Left ventricle myocardium inferior (tissue), 1 donor: Measurements from ENCODE around the gene SERPIND1. TPM values are rescaled to one million over a fixed set of nuclear protein-coding genes. Genes with fewer than 3 reads are reported as not detected.

ENCODE experiments used
- DNase-seq: peaks from one replicate; pipeline ENCODE4 v3.0.0-alpha.2; 2020
- H3K27ac ChIP-seq: fragments of 200-600 bp; replicated peaks from 2 replicates; pipeline ENCODE4 v1.8.0; 2021
- H3K27me3 ChIP-seq: fragments of 200-600 bp; 2 replicates; pipeline ENCODE4 v1.8.0; 2021; ENCODE audit warnings: low read depth
- H3K36me3 ChIP-seq: fragments of 200-600 bp; 2 replicates; pipeline ENCODE4 v1.8.0; 2021
- H3K4me1 ChIP-seq: fragments of 200-600 bp; 2 replicates; pipeline ENCODE4 v1.8.0; 2021
- H3K4me3 ChIP-seq: fragments of 200-600 bp; 2 replicates; pipeline ENCODE4 v1.8.0; 2021; ENCODE audit warnings: mild to moderate bottlenecking, moderate library complexity
- H3K9me3 ChIP-seq: fragments of 200-600 bp; replicated peaks from 2 replicates; pipeline ENCODE4 v1.8.0; 2021
- CTCF ChIP-seq: fragments of 200-600 bp; IDR thresholded peaks from 2 replicates; pipeline ENCODE4 v1.8.0; 2021; ENCODE audit warnings: antibody characterized with exemption, mild to moderate bottlenecking, borderline replicate concordance
- intact Hi-C: fragments of 100-400 bp; cut with micrococcal nuclease; formaldehyde crosslinking; loops from one replicate; pipeline ENCODE4 v1.11.0; 2022
- total RNA-seq: library from RNA; stranded (reverse); fragmentation: NEBNext Ultra II Directional; extraction: Animal tissue kit (Norgen Biotek cat#: 25700); gene quantifications from one replicate; pipeline ENCODE4 v1.2.1, GENCODE V29; 2021
- donor health status: DM: no; HTN: yes; CAD: no; lungs with severe emphysema.

The SERPIND1 gene
- total RNA-seq, 1 donor from 2014 or later = 0.16 TPM

GRCh38 chr22:20834206-20834605 is 60.3 kb downstream of the SERPIND1 start:
- Histone ChIP-seq H3K27me3 (no peaks in the 10 kb centered on the region), H3K9me3 (no peaks in the 10 kb centered on the region), H3K4me3 (no peak overlapping the region), H3K36me3 (peaks cover 52% of the 10 kb centered on the region), H3K27ac (no peak overlapping the region), H3K4me1 (no peaks in the 10 kb centered on the region)
- intact Hi-C loops = no loop called here
- no peak for TF ChIP-seq CTCF
- no peak for DNase-seq

- H3K27ac ChIP-seq = no peak overlapping the region
- no peaks in the 10 kb centered on the region for H3K27me3 ChIP-seq
- TF ChIP-seq CTCF = no peak
- intact Hi-C loops = no loop called here
- no peaks in the 10 kb centered on the region for H3K4me1 ChIP-seq
- no peak for DNase-seq
- H3K36me3 ChIP-seq = peaks cover 49% of the 10 kb centered on the region
- H3K9me3 ChIP-seq = no peaks in the 10 kb centered on the region
- no peak overlapping the region for H3K4me3 ChIP-seq
Observed at GRCh38 chr22:20834725-20835124, 60.8 kb downstream of the SERPIND1 start.

Other genes with a start within 250 kb of the SERPIND1 start
- gene PI4KA, start 84.7 kb downstream of the SERPIND1 start, total RNA-seq = 40.5 TPM
- 25.8 TPM for gene SNAP29, start 84.9 kb downstream of the SERPIND1 start, total RNA-seq
- 52.6 TPM for gene CRKL, start 143.3 kb downstream of the SERPIND1 start, total RNA-seq
- 0.47 TPM for gene AIFM3, start 193.1 kb downstream of the SERPIND1 start, total RNA-seq
- 18.1 TPM for gene LZTR1, start 208.2 kb downstream of the SERPIND1 start, total RNA-seq
- 17.8 TPM for gene THAP7, start 228.0 kb downstream of the SERPIND1 start, total RNA-seq
- gene P2RX6, start 241.1 kb downstream of the SERPIND1 start, total RNA-seq = 3.5 TPM